HG03159 (cell line): Measurements from ENCODE around the gene RGS10.
"Not testable (repeated sequence)": the region's sequence is repeated elsewhere in the genome, so short reads cannot be mapped to it uniquely, and the experiment has no call there.

Source experiments
- ATAC-seq: cut with Tn5 transposase; IDR thresholded peaks from one replicate; pipeline ENCODE4 v1.9.1; 2021; ENCODE audit warnings: mild to moderate bottlenecking, moderate library complexity; ENCODE audit not compliant: unreplicated experiment

The RGS10 gene

DNA sequence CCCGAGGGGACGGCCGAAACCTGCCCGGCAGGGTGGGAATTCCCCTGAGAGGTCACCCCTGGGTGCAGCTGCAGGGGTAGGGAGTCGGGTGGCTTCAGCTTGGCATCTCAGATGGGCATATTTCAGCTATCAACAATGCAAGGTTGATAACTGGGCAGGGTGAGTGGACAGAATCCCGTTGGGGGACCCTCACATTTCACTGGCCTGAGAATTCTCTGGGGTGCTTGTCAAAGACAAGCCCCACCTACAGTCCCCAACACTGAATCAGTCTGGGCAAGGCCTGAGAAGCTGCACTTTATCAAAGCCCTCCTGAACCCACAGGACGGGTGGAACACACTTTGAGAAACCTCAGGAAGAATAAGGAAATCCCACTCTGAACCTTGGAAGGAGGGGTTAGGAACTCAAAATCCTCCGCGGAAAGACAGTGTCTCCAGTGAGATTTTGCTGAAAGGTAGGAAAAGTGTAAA is 3.1 kb downstream of the RGS10 start:
- ATAC-seq, result no peak

DNA sequence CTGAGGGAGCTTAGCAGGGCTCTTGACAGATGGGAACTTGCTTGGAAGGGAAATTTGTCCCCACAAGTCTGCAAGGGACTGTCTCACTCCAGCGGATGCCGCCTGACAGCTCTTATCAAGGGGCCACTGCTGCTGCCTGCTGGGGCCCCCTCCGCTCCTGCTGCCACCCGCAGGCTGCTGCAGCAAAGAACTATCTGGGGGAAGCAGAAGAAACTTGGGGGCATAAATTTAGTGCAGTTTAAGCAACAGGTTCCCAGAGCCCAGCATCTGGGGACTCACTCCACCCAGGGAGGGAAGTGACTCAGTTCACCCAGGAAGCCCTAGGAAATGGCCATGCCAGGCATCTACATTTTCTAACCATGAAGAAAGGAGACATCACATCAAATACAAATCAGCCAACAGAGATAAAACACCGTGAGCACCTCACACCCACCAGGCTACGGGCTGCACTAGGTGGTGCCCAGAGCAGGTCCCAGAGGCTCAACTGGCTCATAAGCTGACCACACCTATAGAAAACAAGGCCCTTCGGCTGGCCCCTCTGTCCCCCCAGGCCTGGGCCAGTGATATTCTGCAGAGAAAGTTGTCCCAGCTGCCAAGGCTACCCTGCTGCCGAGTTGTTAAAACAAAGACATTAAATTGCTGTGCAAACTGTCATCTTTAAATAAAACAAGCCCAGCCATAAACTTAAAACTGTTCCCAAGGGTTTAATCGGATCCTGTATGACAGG is 3.7 kb downstream of the RGS10 start:
- no peak for ATAC-seq

- ATAC-seq, result no peak
These were observed 4.4 kb downstream of the RGS10 start for GRCh38 chr10:119537953-119538630.

DNA sequence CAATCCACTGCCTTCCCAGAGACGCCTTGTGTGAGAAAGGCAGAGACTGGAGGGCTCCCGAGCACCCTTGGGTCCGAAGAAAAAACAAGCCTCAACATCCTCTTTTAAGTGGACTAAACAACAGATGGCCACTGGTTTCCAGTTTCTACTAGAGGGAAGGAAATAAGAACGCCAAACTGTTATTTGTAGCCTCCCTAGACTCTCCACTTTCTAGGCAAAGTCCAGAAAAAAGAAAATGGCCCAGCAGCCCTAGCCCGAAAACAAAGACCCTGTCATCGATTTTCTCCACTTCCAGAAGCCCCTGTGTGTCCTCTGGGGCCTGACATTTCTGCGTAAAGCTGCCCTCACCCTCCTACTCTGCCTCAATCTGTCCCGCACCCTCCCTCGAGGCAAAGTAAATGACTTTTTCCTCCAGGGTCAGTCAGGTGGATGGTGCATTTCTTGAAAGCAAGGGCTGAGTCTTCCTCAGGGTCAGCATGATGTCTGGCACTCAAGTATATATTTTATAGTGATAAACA is 6.0 kb downstream of the RGS10 start:
- ATAC-seq, result no peak

DNA sequence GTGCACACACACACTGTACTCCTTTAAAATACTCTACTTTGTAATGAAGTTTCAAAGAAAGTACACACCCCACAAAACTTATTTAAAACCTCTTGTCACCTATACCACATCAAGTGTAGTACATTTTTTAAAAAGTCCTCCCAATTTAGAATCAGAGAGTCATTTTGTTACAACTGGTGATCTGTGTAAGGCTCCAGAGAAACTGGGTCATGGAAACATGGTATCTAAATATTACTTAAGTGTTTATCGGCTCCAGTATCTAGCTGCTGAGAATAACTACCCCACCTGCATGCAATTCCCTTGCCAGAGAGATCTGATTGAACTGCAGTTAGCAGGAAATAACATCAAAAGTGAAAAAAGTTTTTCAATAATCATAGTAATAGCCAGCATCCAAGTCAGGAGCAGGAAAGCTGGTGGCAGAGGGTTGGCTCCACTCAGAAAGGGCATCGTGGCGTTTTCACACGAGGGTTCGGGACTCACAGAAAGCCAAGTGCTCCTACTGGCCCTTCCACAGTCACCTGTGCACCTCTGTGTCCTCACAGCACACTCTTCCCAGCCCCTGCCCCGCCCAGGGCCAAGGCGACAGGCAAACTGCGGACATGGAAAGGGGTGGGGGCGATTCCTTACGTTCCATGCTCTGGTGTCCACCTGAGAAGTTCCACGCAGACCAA is 6.5 kb downstream of the RGS10 start:
- ATAC-seq, result no peak

- ATAC-seq, result no peak
These were observed 7.2 kb downstream of the RGS10 start for GRCh38 chr10:119535305-119535704.

DNA sequence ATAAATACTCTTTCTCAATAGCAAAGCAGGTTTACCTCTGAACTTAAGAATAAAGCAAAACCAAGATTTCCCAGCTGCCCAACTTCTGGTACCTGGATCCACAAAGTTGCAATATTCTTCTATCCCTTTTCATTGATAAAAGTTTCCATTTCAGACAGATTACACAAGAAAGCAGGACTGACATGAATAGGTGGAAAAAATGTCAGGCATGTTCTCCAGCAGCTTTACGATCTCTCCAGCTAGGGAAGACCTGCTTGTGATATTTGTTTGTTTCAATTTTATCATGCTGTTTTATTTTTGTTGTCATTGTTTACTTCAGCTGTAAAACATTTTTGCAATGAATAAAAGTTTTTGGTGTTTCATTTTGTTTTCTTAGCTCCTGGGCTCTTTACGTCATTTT is 9.0 kb downstream of the RGS10 start:
- ATAC-seq, result no peak

GRCh38 chr10:119532791-119533190 is 9.7 kb downstream of the RGS10 start:
- ATAC-seq, result not testable (repeated sequence)

DNA sequence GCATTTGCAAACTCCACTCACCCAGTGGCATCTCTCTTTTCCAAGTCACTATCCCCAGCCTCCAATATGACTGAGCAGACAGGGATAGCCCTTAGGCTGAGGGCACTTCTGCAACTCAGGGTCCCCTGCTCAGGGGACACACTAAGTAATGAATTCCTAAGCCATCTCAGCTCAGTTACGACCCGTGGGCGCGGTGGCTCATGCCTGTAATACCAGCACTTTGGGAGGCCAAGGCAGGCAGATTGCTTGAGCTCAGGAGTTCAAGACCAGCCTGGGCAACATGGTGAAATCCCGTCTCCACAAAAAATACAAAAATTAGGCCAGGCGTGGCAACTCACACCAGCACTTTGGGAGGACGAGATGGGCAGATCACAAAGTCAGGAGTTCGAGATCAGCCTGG is 10.3 kb downstream of the RGS10 start:
- not testable (repeated sequence) for ATAC-seq

- ATAC-seq, result no peak
These were observed 11.5 kb downstream of the RGS10 start for GRCh38 chr10:119531067-119531466.

DNA sequence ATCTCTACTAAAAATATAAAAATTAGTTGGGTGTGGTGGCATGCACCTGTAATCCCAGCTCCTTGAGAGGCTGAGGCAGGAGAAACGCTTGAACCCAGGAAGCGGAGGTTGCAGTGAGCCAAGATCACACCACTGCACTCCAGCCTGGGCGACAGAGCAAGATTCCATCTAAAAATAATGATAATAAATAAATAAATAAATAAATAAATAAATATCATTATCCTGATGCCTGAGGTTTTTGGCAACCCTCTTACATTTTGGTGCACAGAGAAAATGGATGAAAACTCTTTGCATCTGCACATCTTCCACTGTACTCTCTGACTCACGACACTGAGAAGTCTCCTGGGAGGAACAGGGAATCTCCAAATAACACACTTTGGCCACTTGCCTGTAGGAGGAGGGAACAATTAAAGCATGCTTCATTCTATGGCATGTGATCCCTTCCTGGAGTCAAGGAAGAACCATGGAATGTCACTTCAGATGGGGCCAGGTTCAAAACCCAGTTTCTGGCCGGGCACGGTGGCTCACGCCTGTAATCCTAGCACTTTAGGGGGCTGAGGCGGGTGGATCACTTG is 13.8 kb downstream of the RGS10 start:
- ATAC-seq, result not testable (repeated sequence)

DNA sequence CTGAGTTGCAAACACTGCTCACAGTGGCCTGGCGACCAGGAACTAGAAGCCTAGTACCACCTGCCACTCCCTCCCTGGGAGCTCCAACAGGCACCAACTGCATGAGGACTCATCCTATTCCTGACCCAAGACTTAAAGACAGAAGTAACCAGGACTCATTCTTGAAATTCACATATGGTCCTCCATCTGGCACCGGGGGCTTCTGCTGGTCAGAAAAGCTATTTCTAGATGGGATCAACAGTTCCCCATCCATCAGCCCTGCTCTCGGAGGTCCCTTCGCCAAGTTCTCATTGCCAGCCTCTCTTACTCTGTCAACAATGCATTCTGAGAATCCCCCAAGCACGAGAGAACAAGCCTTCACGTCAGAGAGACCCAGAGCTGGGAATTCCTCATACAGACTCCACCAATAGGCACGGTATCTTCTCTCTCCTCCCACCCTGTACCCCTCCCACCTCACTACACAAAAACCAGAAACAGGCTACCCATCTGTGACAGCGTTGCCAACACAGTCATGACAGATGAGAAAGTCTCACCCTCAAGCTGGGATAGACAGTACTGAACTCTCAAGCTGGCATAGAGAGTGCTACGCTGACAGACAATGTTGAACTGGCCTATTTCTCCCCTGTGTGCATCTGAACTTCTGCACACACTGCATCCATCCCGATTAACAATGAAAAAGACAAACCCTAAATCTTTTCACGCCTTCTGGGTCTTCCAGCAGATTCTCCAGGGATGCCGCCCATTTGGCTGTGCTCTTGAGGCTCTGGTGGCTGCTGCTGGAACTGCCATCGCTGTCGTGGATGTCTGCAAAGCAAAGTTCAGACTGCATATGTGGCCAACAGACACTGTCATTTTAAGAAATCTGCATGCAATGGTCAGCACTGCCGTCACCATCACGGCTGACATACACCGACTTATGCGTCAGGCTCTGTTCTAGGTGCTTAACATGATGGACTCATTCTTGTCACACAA is 15.6 kb downstream of the RGS10 start:
- no peak for ATAC-seq

DNA sequence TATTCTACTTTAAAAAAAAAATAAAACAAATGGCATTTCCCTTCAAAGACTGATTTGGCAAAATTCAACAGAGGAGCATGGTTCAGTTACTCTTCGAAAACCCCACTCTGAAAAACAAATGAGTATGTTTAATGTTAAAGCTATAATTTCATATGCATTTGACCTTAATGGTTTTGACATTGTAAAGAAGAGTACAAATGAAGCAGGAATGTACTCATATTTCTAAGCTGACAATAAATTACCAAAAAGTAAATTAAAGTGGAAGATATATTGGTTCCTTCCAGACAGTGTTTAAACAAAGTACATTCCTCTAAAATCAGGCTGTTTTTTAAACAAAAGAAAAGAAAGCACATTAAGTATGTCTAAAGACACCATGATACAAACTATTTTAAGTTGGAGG is 16.4 kb downstream of the RGS10 start:
- no peak for ATAC-seq

DNA sequence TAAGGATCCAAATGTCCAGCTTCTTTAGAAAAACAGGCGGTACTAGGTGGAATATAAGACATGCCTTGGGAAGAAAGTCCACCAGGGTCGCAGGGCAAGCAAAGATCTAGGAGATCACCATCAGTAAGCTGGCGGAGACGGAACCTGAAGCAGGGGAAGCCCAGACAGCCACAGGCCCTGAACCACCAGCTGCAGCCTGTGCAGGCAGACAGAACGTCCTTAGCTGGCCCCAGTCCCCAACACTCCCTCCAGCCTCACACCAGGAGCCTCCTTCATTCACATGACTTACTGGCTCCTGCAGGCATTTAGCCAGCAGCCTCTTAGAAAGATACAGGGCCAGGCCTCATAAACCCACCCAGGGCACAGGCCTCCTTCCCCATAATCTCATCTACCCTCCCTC is 17.4 kb downstream of the RGS10 start:
- ATAC-seq, result no peak

- ATAC-seq, result no peak
These were observed 17.8 kb downstream of the RGS10 start for GRCh38 chr10:119524720-119525070.

DNA sequence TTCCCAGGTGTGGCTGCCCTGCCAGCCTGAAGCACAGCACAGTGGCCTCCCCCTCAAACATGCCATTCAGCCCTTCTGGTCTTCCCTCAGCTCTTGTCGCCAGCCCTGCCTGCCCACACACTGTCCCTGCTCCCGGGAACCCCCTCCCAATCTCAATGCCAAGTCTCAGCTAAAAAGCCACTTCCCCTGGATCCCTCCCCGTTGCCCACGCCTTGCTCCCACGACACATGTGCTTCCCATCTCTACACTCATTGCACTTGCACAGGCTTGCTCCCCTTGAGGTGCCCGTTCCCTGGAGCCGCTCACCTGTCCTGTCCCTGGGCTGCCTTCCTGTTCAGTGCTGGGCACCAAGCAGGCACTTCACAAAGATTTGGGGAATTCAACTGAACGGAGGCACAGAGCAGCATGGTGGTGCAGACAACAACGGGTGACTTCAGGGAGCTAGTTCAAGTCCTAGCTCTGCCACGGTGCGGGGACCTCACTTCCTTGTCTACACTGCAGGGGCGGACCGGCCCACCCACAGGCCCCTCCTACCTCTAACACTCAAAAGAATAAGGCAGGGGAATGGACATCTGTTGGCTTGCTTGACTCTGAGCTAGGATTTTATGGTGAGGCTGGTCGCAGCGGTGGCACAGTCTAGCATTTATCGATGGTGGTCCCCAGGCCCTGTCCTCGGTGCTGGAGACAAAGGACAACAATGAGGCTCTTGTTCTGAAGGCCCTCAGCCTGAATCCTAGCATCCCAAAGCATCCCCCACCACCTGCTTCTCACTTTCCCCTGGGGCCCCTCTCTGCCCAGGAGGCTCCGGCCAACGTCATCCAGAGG is 18.4 kb downstream of the RGS10 start:
- no peak for ATAC-seq

DNA sequence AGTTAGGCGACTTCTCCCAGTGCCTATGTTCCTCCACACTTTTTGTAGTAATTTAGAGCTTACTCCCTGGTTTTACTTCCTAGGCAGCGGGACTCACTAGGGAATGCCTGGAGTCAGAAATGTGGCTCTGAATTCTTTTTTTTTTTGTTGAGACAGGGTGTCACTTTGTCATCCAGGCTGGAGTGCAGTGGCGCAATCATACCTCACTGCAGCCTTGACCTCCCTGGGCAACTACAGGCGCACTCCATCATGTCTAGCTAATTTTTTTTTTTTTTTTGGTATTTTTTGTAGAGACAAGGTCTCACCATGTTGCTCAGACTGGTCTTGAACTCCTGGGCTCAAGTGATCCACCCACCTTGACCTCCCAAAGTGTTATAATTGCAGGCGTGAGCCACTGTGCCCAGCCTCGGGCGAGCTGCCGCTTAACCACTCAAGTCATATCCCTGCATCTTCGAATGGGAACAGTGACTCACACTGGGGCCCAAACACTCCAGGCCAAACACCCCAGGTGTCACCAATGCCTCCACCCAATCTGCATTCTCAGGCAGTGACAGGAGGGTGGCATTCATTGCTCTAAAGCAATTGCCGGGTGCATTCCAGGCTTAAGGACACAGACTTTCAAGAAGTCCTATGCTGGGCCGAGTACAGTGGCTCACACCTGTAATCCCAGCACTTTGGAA is 19.6 kb downstream of the RGS10 start:
- ATAC-seq, result no peak

GRCh38 chr10:119521443-119522204 is 20.9 kb downstream of the RGS10 start:
- ATAC-seq, result no peak
